Activated T-cell treated with anti-CD3 and anti-CD28 coated beads, Interleukin-2, amount 50 U/mL, for 48 hours (primary cell): ENCODE results near the gene BCDIN3D.
"Not testable (repeated sequence)": the region's sequence is repeated elsewhere in the genome, so short reads cannot be mapped to it uniquely, and the experiment has no call there.

Experiments used
- DNase-seq, 2 experiments: peaks; one replicate each; pipeline ENCODE4 v3.0.0-alpha.2; 2020

The BCDIN3D gene

DNA sequence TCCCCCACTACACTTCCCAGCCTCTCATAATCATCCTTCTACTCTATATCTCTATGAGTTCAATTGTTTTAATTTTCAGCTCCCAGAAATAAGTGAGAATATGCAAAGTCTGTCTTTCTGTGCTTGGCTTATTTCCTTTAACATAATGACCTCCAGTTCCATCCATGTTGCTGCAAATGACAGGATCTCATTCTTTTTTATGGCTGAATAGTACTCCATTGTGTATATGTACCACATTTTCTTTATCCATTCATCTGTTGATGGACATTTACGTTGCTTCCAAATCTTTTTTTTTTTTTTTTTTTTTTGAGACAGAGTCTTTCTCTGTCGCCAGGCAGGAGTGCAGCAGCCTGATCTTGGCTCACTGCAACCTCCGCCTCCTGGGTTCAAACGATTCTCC, 13.0 kb upstream of the BCDIN3D start:
- not testable (repeated sequence) for DNase-seq

GRCh38 chr12:49854976-49855375, 12.1 kb upstream of the BCDIN3D start:
- DNase-seq: no peak

DNA sequence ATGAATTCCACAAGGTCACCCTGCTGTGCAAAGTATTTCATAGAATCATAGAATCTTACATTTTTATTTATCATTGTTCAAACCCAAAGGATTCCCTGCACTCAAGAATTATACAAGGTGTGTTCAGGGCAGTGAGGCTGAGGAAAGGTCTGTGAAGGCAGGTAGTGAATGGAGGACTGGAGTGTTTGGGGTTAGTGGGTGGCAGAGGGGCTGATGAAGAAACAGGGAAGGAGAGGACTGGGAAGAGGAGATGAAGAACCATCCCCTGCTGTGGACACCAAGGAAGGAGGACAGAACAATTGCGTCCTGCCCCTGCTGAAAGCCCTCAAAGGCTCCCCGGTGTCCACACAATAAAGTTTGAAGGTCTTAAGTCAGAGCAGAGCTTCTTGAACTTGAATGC, 10.8 kb upstream of the BCDIN3D start:
- DNase-seq: no peak

DNA sequence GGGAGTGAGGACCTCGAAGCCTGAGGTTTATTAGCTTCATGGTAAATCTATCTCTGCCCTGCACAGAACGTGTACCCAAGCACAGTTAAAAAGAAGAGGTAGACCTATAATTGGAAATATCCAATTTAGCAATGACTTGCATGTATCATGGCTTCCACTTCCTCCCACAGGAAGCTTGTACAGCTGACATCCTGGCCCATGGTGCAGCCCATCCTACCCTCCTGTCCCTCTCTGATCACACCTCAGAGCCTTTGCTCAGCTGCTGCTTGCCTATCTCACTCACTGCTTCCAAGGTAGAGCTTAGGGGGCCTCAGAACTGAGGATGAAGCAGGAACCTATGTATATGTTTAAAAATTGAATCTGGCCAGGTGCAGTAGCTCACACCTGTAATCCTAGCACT, 4.3 kb upstream of the BCDIN3D start:
- no peak for DNase-seq

DNA sequence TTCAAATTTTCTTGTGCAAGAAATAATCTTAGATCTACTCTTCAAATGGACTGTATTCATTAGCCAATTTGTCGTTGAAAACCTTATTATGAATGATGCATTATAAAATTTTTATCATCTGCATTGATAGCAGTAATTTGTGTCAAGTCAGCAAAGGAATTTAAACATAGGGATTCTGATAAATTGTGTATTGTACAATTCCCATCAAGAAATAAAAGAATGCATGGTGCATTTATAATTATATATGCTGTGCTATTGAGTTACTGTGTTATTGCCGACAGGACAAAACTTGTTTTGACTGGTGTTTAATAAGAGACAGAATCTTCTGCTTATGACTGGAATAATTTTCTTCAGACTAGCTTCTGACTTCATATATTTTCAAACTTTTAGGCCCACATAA, 3.1 kb upstream of the BCDIN3D start:
- no peak for DNase-seq

DNA sequence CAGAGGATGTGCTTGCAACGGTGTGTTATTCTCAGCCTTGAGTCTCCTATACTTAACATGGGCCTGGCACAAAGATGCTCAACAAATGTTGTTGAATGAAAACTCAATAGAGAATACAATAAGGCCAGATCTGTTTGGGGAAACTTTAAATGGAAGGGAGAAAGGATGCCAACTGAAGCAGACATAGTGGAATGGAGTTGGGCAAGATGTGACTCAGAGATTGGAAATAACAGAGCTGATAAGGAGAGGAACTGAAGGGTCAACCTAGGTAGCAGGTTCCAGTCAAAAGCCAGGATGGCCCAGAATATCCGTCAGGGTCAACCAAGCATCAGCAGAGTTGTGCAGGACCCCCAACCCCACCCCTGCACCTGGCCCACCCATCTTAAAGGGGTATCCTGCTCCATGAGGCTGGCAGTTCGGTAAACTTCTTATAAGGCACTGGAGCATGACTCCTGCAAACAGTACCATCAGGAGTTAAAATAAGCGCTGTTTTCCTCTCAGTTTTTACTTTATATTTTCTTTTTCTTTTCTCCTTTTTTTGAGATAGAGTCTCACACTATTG, 1.1 kb upstream of the BCDIN3D start:
- no peak for DNase-seq

DNA sequence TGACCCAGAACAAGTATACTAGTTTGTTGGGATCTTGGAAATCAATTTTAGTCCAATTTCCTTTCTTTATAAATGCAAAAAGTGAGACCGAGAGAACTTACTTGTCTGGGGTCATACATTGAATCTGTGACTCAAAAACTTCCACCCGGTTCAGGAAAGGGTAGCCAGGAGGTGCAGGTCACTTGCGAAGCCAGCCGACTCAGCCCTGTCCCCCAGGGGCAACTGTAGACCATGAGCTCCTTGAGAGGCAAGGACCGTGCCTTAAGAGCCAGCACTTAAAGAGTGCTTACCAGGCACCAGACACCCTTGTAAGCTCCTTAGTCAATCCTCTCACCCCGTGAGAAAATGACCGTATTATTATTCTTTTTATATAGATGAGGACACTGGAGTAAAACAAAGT, 505 bp upstream of the BCDIN3D start:
- DNase-seq: no peak

DNA sequence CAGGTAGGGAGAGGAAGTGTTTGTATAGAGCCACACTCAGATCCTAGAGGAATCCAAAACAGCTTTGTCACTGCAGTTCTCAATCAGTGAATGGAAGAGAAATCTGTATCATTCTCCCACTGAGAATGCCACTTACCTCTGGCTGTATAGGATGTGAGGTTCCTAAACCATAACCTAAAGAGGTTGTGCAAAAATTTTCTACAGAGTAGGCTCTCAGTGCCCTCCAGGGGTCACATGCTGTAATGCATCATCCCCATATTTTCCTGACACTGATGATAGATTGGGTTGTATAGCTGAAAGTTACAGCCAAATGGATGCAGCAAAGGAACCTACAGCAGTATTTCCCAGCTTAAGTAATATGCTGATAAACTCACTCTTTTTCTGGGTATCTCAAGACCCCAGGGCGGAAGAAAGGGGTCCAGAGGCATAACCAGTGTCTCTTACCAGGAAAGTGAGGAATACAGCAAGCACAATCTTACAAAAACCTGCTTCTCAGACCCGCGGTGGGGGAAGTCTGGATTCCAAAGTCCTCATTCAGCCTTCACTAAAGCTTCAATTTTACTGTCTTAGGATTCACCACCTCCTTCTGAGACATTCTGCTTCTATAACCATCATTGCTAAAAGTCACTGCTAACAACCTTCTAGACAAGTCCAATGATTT, 3.8 kb downstream of the BCDIN3D start:
- DNase-seq: peak in 1 of 2 experiments; percentile 52

GRCh38 chr12:49832836-49833421, 10.0 kb downstream of the BCDIN3D start:
- DNase-seq: no peak

GRCh38 chr12:49831717-49832116, 11.2 kb downstream of the BCDIN3D start:
- no peak for DNase-seq

- peak; percentile 95 for DNase-seq
These were observed 14.5 kb downstream of the BCDIN3D start, which contains the start of gene NCKAP5L for GRCh38 chr12:49828133-49829091. Gene NCKAP5L (minus strand): TSS chr12:49828413. CDS start chr12:49804044, 24,369 bp downstream.

GRCh38 chr12:49827401-49828099, 15.4 kb downstream of the BCDIN3D start:
- DNase-seq: peak; percentile 57 to 61

DNA sequence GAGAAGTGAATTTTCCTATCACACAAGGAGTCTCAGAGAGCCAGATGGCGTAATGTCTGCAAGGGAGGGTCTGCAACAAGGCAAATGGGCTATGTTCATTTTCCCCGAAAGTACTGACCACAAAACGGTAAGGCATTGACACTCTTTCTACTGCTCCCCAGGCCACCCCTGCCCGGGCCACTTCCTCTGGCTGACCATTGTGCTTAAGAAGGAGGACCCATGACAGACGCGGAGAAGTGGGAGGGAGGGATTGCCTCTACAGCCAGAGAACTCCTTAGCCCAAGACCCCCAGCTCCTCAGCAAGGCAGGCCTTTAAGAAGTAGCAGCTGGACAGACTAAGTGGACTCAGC, 15.9 kb downstream of the BCDIN3D start:
- DNase-seq: no peak

DNA sequence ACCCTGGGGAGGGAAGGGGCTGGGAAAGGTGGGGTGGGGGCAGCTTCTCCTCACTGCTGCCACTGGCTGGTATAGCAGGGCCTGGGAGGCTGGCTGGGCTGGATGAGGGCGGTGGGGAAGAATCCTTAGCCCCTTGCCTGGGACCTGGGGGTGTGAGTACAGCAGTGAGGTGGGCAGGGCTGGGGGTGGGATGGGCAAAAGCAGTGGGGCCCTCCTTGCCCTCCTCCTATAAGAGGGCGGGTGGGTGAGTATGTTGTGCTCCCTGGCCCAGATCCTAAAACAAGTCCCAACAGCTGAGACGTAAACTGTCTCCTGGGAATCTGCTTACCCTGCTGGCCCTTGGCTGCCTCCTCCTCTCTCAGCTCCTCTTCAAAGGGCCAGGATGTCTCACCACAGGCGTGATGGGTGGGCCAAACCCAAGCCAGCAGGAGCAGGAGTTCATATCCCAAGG, 16.9 kb downstream of the BCDIN3D start:
- DNase-seq: no peak

DNA sequence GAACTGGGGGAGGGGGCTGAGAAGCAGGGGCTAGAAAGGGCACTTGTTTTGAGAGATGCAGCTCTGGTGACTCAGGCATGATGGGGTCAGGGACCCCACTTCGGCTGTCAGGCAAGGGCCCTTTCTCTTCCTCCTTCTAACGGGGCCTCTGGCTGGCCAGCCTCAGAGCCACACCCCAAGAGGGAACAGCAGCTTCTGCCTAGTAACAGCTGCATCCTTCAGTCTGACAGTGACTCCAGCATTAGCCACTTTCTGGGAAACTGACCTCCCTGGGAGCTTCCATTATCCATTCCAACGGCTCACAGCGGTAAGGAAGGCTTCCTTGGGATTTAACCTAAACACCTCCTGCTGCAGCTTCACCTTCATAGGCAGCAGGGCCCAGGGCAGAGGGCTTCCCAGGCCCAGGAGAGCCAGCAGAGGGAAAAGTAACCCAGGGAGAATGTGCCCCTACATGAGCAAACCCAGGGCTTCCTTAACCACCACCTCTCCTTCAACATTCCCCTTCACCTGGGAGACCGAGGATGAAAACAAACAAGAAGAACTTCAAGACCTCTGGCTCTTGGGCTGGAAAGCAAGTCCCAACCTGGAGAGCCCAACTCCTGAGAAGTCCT, 17.4 kb downstream of the BCDIN3D start:
- no peak for DNase-seq

GRCh38 chr12:49824895-49825294, 18.0 kb downstream of the BCDIN3D start:
- no peak for DNase-seq

DNA sequence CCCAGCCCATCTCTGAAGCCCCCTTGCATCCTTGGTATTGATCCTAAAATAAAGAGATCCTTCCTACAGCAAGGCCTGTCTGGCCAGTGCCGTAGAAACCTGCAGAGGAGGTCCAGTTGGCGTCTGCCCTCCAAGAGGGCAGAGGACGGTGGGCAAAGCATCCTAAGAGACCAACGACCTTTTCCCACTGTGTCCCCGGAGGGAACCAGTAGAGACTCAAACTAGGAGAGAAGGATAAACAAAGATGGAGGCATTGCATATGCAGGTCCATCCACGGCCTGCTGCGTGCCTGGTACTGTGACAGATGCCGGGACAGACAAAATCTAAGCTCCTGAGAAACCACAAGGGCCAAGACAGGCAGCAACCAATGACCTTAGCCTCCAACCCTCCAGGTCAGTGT, 18.5 kb downstream of the BCDIN3D start:
- no peak for DNase-seq

DNA sequence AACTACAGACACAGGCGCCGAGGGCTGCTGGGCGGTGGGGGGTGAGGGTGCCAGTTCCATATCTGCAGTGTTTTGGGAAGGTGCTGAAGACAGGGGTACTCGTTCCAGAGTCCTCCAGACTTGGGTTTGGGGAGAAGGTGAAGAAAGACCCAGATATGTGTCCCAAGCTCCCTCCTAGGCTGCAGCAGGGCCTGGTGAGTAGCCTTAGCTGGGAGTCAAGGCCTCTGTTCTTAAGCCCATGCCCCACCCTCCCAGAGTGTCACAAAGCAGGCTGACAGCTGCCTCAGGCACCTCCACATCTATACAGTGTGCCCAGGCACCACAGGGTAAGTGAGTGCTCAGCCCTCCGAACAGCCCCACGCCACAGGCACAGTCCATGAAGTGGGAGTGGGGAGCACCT, 19.0 kb downstream of the BCDIN3D start:
- no peak for DNase-seq

- no peak for DNase-seq
These were observed 19.6 kb downstream of the BCDIN3D start for GRCh38 chr12:49823350-49823749.

DNA sequence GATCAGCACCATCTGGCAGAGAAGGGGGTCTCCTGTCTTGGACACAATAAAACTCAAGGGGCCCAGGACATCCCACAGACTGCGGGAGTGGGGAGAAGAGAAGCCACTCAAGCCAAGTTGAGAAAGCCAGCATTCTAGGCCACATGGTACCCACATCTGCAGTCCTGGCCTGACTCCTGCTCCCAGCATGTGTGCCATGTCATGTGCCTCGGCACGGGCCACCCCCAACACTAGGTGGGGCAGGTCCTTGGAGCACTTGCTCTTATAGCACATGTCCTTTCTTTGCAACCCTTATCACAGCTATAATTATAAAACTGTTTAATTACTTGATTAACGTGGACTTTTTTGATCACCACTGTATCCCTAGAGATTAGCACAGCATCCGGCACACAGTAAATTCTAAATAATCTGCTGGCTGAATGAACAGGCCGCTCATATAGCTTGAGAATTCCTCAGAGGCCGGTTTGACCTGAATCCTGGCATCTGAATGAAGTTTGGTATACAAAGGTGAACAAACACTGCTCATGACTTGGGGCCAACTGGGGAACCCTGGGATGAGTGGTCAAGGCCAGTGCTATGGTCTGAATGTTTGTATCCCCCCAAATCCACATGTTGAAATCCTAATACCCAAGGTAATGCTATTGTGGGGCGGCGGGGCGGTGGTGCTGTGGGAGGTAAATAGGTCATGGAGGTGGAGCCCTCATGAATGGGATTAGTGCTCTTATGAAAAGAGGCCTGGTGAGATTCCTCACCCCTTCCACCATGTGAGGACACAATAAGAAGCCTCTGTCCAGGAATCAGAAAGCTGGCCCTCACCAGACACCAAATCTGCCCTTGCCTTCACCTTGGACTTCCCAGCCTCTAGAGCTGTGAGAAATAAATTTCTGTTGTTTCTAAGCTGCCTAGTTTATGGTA, 21.3 kb downstream of the BCDIN3D start:
- no peak for DNase-seq

GRCh38 chr12:49819786-49820185, 23.1 kb downstream of the BCDIN3D start:
- no peak for DNase-seq
